Measurements from ENCODE around the gene SEMA4B. TPM values are rescaled to one million over a fixed set of nuclear protein-coding genes. Genes with fewer than 3 reads are reported as not detected.
"Not testable (repeated sequence)": the region's sequence is repeated elsewhere in the genome, so short reads cannot be mapped to it uniquely, and the experiment has no call there.

The SEMA4B gene
- total and polyA plus RNA-seq, 2 donors (not counting 1 experiment from before 2014, with no cell fraction given), result 285 to 336 TPM

DNA sequence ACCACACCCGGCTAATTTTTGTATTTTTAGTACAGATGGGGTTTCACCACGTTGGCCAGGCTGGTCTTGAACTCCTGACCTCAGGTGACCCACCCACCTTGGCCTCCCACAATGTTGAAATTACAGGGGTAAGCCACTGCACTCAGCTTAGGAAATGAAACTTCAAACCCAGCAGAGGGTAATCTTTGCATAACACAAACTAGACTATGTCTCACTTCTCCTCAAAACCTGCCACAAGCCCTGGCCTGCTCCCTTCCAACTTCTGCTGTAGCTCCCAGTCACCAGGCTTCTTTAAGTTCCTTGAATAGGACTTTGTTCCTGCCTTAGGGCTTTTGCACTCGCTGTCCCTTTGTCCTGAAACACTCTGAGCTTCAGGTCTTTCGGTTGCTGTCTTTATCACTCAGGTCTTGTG is 39.2 kb upstream of the SEMA4B start:
- no peaks in the 10 kb centered on the region for H3K9me3 Mint-ChIP-seq (ENCODE audit: insufficient read depth)
- peak; percentile 65 for DNase-seq
- intact Hi-C loops (cut with micrococcal nuclease), result loop anchor here (1.0 kb wide), 2 partner anchors 52 to 57 kb away; no protein-coding TSS in a partner anchor
- CTCF ChIA-PET, result interaction anchor here (0.7 to 7.3 kb wide), 22 partner anchors 9 to 139 kb away, joined by 3 to 82 read pairs (median 4); partner anchors contain the start of genes NGRN, SEMA4B and TTLL13
- no peaks in the 10 kb centered on the region for H3K27me3 ChIP-seq (replicated peaks in 1 of 4; ENCODE audit: control extremely low read depth in 1 of 4, control insufficient read depth in 3 of 4, insufficient read depth in 4 of 4, low read length in 3 of 4)
- peaks cover 5% of the 10 kb centered on the region for H3K79me2 ChIP-seq (ENCODE audit: control insufficient read depth, insufficient read depth, low read length)
- POLR2A ChIA-PET, result interaction anchor here (0.6 to 3.7 kb wide), 12 partner anchors 11 to 226 kb away, joined by 3 to 36 read pairs (median 5); partner anchors contain the start of genes IQGAP1 and SEMA4B
- H4K20me1 ChIP-seq (ENCODE audit: control insufficient read depth, insufficient read depth, low read length, poor library complexity, severe bottlenecking), result no peaks in the 10 kb centered on the region
- H3K9me3 ChIP-seq (ENCODE audit: control extremely low read depth in 1 of 3, control insufficient read depth in 2 of 3, insufficient read depth in 1 of 3, low read length in 2 of 3), result no peaks in the 10 kb centered on the region
- peaks cover 25 to 43% of the 10 kb centered on the region in 2 donors for H3K4me1 ChIP-seq (ENCODE audit: control insufficient read depth in 2 of 2, insufficient read depth in 2 of 2, low read length in 2 of 2)
- H3K27ac Mint-ChIP-seq, result peak overlapping the region; percentile 91
- H2AFZ ChIP-seq (ENCODE audit: insufficient read depth, low read depth, low read length, poor library complexity, severe bottlenecking), result peak overlapping the region; percentile 69
- peaks cover 61% of the 10 kb centered on the region for H3K4me1 Mint-ChIP-seq
- H3K4me2 ChIP-seq (replicated peaks; ENCODE audit: low read depth, low read length, poor library complexity, severe bottlenecking), result peak overlapping the region; percentile 61
- peak overlapping the region; percentile 61 for H3K4me3 Mint-ChIP-seq
- no peaks in the 10 kb centered on the region for H3K27me3 Mint-ChIP-seq
- TF ChIP-seq, protein P1, sequence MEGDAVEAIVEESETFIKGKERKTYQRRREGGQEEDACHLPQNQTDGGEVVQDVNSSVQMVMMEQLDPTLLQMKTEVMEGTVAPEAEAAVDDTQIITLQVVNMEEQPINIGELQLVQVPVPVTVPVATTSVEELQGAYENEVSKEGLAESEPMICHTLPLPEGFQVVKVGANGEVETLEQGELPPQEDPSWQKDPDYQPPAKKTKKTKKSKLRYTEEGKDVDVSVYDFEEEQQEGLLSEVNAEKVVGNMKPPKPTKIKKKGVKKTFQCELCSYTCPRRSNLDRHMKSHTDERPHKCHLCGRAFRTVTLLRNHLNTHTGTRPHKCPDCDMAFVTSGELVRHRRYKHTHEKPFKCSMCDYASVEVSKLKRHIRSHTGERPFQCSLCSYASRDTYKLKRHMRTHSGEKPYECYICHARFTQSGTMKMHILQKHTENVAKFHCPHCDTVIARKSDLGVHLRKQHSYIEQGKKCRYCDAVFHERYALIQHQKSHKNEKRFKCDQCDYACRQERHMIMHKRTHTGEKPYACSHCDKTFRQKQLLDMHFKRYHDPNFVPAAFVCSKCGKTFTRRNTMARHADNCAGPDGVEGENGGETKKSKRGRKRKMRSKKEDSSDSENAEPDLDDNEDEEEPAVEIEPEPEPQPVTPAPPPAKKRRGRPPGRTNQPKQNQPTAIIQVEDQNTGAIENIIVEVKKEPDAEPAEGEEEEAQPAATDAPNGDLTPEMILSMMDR (IDR thresholded peaks at IDR 0.05), result no peak
- TF ChIP-seq EZH2 (IDR thresholded peaks at IDR 0.05; ENCODE audit: borderline replicate concordance, insufficient read depth, low read depth, low read length, poor library complexity, severe bottlenecking), result no peak
- 59% methylated on average over 3 of the region's 4 CpGs for WGBS (ENCODE audit: insufficient coverage)
- no peak overlapping the region for H3K9ac ChIP-seq (ENCODE audit: low read length)
- peak; percentile 60 for ATAC-seq (ENCODE audit: low read depth)
- H3K4me3 ChIP-seq (ENCODE audit: control extremely low read depth in 1 of 5, extremely low read depth in 1 of 5, insufficient read depth in 1 of 5, low read depth in 2 of 5, low read length in 4 of 5), result no peak overlapping the region
- peak overlapping the region; percentile 43 to 49 for H3K27ac ChIP-seq (ENCODE audit: low read length in 2 of 2)
- H3K36me3 ChIP-seq (replicated peaks in 1 of 2; ENCODE audit: control extremely low read depth in 1 of 2, control insufficient read depth in 1 of 2, extremely low read depth in 1 of 2, insufficient read depth in 2 of 2, low read length in 1 of 2), result no peaks in the 10 kb centered on the region

DNA sequence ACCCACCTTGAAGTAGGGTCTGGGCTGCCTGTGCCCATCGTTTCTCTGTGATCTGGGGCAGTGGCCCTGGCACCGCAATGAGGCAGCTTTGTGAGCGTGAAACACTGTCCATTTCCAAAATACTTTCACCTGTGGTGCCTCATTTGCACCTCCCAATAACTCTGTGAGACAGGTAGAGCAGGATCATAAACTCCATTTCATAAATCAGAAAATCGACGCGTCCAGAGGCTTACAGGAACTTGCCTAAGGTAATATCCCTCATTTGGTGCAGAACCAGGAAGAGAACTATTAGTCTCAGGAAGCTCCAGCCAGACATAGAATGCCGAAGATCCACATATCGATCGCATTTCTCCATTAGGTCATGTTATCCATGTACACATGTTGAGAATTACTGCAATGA is 38.2 kb upstream of the SEMA4B start:
- Mint-ChIP-seq H3K27ac (peak overlapping the region; percentile 75), H3K27me3 (no peaks in the 10 kb centered on the region), H3K9me3 (ENCODE audit: insufficient read depth) (no peaks in the 10 kb centered on the region), H3K4me3 (no peak overlapping the region), H3K4me1 (peaks cover 65% of the 10 kb centered on the region)
- H3K4me1 ChIP-seq (ENCODE audit: control insufficient read depth in 2 of 2, insufficient read depth in 2 of 2, low read length in 2 of 2), result peaks cover 23 to 47% of the 10 kb centered on the region in 2 donors
- TF ChIP-seq, protein P1 (IDR thresholded peaks at IDR 0.05), result no peak
- TF ChIP-seq EZH2 (IDR thresholded peaks at IDR 0.05; ENCODE audit: borderline replicate concordance, insufficient read depth, low read depth, low read length, poor library complexity, severe bottlenecking), result no peak
- ATAC-seq (ENCODE audit: low read depth) (no peak), DNase-seq (no peak)
- H3K27me3 ChIP-seq (replicated peaks in 1 of 4; ENCODE audit: control extremely low read depth in 1 of 4, control insufficient read depth in 3 of 4, insufficient read depth in 4 of 4, low read length in 3 of 4), result no peaks in the 10 kb centered on the region
- CTCF ChIA-PET, result interaction anchor here (0.7 to 7.3 kb wide), 11 partner anchors 17 to 138 kb away, joined by 3 to 82 read pairs (median 4); partner anchors contain the start of genes NGRN and SEMA4B
- no peak overlapping the region for H3K9ac ChIP-seq (ENCODE audit: low read length)
- no peak overlapping the region for H3K27ac ChIP-seq (ENCODE audit: low read length in 2 of 2)
- H3K9me3 ChIP-seq (ENCODE audit: control extremely low read depth in 1 of 3, control insufficient read depth in 2 of 3, insufficient read depth in 1 of 3, low read length in 2 of 3), result no peaks in the 10 kb centered on the region
- intact Hi-C loops (cut with micrococcal nuclease), result loop anchor here (1.0 kb wide), 2 partner anchors 51 to 56 kb away; no protein-coding TSS in a partner anchor
- peaks cover 5% of the 10 kb centered on the region for H3K79me2 ChIP-seq (ENCODE audit: control insufficient read depth, insufficient read depth, low read length)
- H3K4me2 ChIP-seq (replicated peaks; ENCODE audit: low read depth, low read length, poor library complexity, severe bottlenecking), result no peak overlapping the region
- H2AFZ ChIP-seq (ENCODE audit: insufficient read depth, low read depth, low read length, poor library complexity, severe bottlenecking), result no peak overlapping the region
- no peaks in the 10 kb centered on the region for H3K36me3 ChIP-seq (replicated peaks in 1 of 2; ENCODE audit: control extremely low read depth in 1 of 2, control insufficient read depth in 1 of 2, extremely low read depth in 1 of 2, insufficient read depth in 2 of 2, low read length in 1 of 2)
- H3K4me3 ChIP-seq (ENCODE audit: control extremely low read depth in 1 of 5, extremely low read depth in 1 of 5, insufficient read depth in 1 of 5, low read depth in 2 of 5, low read length in 4 of 5), result no peak overlapping the region
- WGBS (ENCODE audit: insufficient coverage), result 93% methylated on average over 6 of the region's 9 CpGs
- POLR2A ChIA-PET, result interaction anchor here (0.6 to 3.7 kb wide), 5 partner anchors 37 to 60 kb away, joined by 3 to 36 read pairs (median 10); partner anchors contain the start of gene SEMA4B
- H4K20me1 ChIP-seq (ENCODE audit: control insufficient read depth, insufficient read depth, low read length, poor library complexity, severe bottlenecking), result no peaks in the 10 kb centered on the region

DNA sequence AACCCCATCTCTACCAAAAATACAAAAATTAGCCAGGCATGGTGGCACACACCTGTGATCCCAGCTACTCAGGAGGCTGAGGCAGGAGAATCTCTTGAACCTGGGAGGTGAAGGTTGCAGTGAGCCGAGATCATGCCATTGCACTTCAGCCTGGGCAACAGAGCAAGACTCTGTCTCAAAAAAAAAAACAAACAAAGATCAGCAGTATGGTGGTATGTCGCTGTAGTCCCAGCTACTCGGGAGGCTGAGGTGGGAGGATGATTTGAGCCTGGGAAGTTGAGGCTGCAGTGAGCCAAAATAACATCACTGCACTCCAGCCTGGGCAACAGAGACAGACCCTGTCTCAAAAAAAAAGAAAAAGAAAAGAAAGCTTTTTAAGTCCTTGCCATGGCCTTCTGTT is 36.9 kb upstream of the SEMA4B start:
- H3K9ac ChIP-seq (ENCODE audit: low read length); H4K20me1 ChIP-seq (ENCODE audit: control insufficient read depth, insufficient read depth, low read length, poor library complexity, severe bottlenecking); H3K9me3 Mint-ChIP-seq (ENCODE audit: insufficient read depth); H3K27ac ChIP-seq (ENCODE audit: low read length in 2 of 2); H3K4me3 ChIP-seq (ENCODE audit: control extremely low read depth in 1 of 5, extremely low read depth in 1 of 5, insufficient read depth in 1 of 5, low read depth in 2 of 5, low read length in 4 of 5); H3K27me3 Mint-ChIP-seq; H3K27me3 ChIP-seq (replicated peaks in 1 of 4; ENCODE audit: control extremely low read depth in 1 of 4, control insufficient read depth in 3 of 4, insufficient read depth in 4 of 4, low read length in 3 of 4); H3K36me3 ChIP-seq (replicated peaks in 1 of 2; ENCODE audit: control extremely low read depth in 1 of 2, control insufficient read depth in 1 of 2, extremely low read depth in 1 of 2, insufficient read depth in 2 of 2, low read length in 1 of 2); H3K79me2 ChIP-seq (ENCODE audit: control insufficient read depth, insufficient read depth, low read length); H3K4me3 Mint-ChIP-seq; DNase-seq; H3K4me2 ChIP-seq (replicated peaks; ENCODE audit: low read depth, low read length, poor library complexity, severe bottlenecking); H3K9me3 ChIP-seq (ENCODE audit: control extremely low read depth in 1 of 3, control insufficient read depth in 2 of 3, insufficient read depth in 1 of 3, low read length in 2 of 3); intact Hi-C loops (cut with micrococcal nuclease); ATAC-seq (ENCODE audit: low read depth); H2AFZ ChIP-seq (ENCODE audit: insufficient read depth, low read depth, low read length, poor library complexity, severe bottlenecking): not testable (repeated sequence)
- no CpG with 5 or more reads among the region's 3 CpGs for WGBS (ENCODE audit: insufficient coverage)
- H3K4me1 ChIP-seq (ENCODE audit: control insufficient read depth in 2 of 2, insufficient read depth in 2 of 2, low read length in 2 of 2), result peaks cover 22 to 43% of the 10 kb centered on the region in 2 donors
- Mint-ChIP-seq H3K4me1 (peaks cover 60% of the 10 kb centered on the region), H3K27ac (peak overlapping the region; percentile 2)
- CTCF ChIA-PET, result interaction anchor here (0.6 to 7.3 kb wide), 4 partner anchors 16 to 83 kb away, joined by 4 to 82 read pairs (median 21); partner anchors contain the start of gene SEMA4B
- POLR2A ChIA-PET, result interaction anchor here (1.4 kb wide), 1 partner anchor 39 kb away, joined by 3 read pairs; no protein-coding TSS in a partner anchor
